GM23248 (cell line): ENCODE measurements around the gene TDRD12. TPM values are rescaled to one million over a fixed set of nuclear protein-coding genes. Genes with fewer than 3 reads are reported as not detected.
"Not testable (repeated sequence)": the region's sequence is repeated elsewhere in the genome, so short reads cannot be mapped to it uniquely, and the experiment has no call there.

Experiments
- DNase-seq: peaks from one replicate; pipeline ENCODE4 v3.0.0-alpha.2; 2015
- H2AFZ ChIP-seq: fragments of 200-600 bp; sonication (generic); 2 replicates; pipeline ENCODE4 v1.6.1; 2016; ENCODE audit warnings: antibody characterized with exemption
- H3F3A ChIP-seq: fragments of 200-600 bp; sonication (generic); 2 replicates; pipeline ENCODE4 v1.6.1; 2016; ENCODE audit warnings: mild to moderate bottlenecking, antibody characterized with exemption, mixed run types; ENCODE audit not compliant: insufficient read depth
- H3K27ac ChIP-seq: fragments of 200-600 bp; sonication (generic); 2 replicates; pipeline ENCODE4 v1.5.1; 2016; ENCODE audit warnings: mild to moderate bottlenecking
- H3K27me3 ChIP-seq: fragments of 200-600 bp; sonication (generic); replicated peaks from 2 replicates; pipeline ENCODE4 v1.6.1; 2016; ENCODE audit warnings: mild to moderate bottlenecking; ENCODE audit not compliant: insufficient read depth
- H3K36me3 ChIP-seq: fragments of 200-600 bp; sonication (generic); 2 replicates; pipeline ENCODE4 v1.6.1; 2016; ENCODE audit warnings: low read depth, mild to moderate bottlenecking
- H3K4me1 ChIP-seq: fragments of 200-600 bp; sonication (generic); 2 replicates; pipeline ENCODE4 v1.6.1; 2016; ENCODE audit warnings: mild to moderate bottlenecking; ENCODE audit not compliant: insufficient read depth
- H3K4me2 ChIP-seq: fragments of 200-600 bp; sonication (generic); one replicate; pipeline ENCODE4 v1.6.1; 2016; ENCODE audit warnings: mild to moderate bottlenecking; ENCODE audit not compliant: unreplicated experiment
- H3K4me3 ChIP-seq: fragments of 200-600 bp; sonication (generic); 2 replicates; pipeline ENCODE4 v1.5.1; 2016; ENCODE audit warnings: mild to moderate bottlenecking
- H3K79me2 ChIP-seq: fragments of 200-600 bp; sonication (generic); 2 replicates; pipeline ENCODE4 v1.6.1; 2016; ENCODE audit warnings: mild to moderate bottlenecking; ENCODE audit not compliant: insufficient read depth
- H3K9ac ChIP-seq: fragments of 200-600 bp; sonication (generic); 2 replicates; pipeline ENCODE4 v1.6.1; 2016; ENCODE audit warnings: mild to moderate bottlenecking
- H3K9me2 ChIP-seq: fragments of 200-600 bp; sonication (generic); 2 replicates; pipeline ENCODE4 v1.6.1; 2016; ENCODE audit warnings: mixed run types, mild to moderate bottlenecking, moderate library complexity; ENCODE audit not compliant: insufficient read depth
- H3K9me3 ChIP-seq: fragments of 200-600 bp; sonication (generic); one replicate; pipeline ENCODE4 v1.6.1; 2017; ENCODE audit warnings: low read depth
- H4K20me1 ChIP-seq: fragments of 200-600 bp; sonication (generic); 2 replicates; pipeline ENCODE4 v1.6.0; 2016; ENCODE audit not compliant: insufficient read depth
- EZH2 ChIP-seq: fragments of 200-600 bp; sonication (generic); IDR thresholded peaks from 2 replicates; pipeline ENCODE4 v1.6.1; 2018; ENCODE audit warnings: antibody characterized with exemption, mild to moderate bottlenecking; ENCODE audit not compliant: insufficient read depth, poor library complexity, severe bottlenecking
- EZH2phosphoT487 ChIP-seq: fragments of 200-600 bp; sonication (generic); IDR thresholded peaks from 2 replicates; pipeline ENCODE4 v1.6.1; 2018; ENCODE audit warnings: antibody characterized with exemption, moderate library complexity, mild to moderate bottlenecking, low read depth; ENCODE audit not compliant: insufficient read depth
- WGBS, 2 experiments: methylation state at CpG; one replicate each; pipeline ENCODE4 v1.1.6; 2015 to 2017; ENCODE audit warnings: low lambda C conversion rate in 2 of 2, low coverage in 1 of 2; ENCODE audit errors: missing lambda C conversion rate in 2 of 2; 5-methylcytosine and 5-hydroxymethylcytosine counted together
- in situ Hi-C: fragments of 300-500 bp; cut with MboI; formaldehyde crosslinking; loops from 2 replicates; pipeline ENCODE4 v1.15.0; 2020
- polyA plus RNA-seq: library from polyadenylated mRNA; unstranded; fragments of >200 nt; fragmentation: Nextera tagmentation; extraction: Ambion mirVana; gene quantifications from 2 replicates; pipeline ENCODE4 v1.2.1, GENCODE V29; 2016
- total RNA-seq: library from RNA; depleted of rRNA; stranded (reverse); fragments of >200 nt; shearing (Covaris generic); gene quantifications from 2 replicates; pipeline ENCODE4 v1.2.3, GENCODE V29; 2014

The TDRD12 gene
- total and polyA plus RNA-seq, 2 experiments from 2014 or later: 0.09 to 0.22 TPM

GRCh38 chr19:32842061-32842460, 122.5 kb downstream of the TDRD12 start:
- H3K4me1 ChIP-seq: no peaks in the 10 kb centered on the region
- no peaks in the 10 kb centered on the region for H3K9me2 ChIP-seq
- no peak overlapping the region for H2AFZ ChIP-seq
- no peak overlapping the region for H3K4me3 ChIP-seq
- no peaks in the 10 kb centered on the region for H3K79me2 ChIP-seq
- H3K9me3 ChIP-seq: no peaks in the 10 kb centered on the region
- no peak overlapping the region for H3K4me2 ChIP-seq
- in situ Hi-C loops: no loop called here
- no peaks in the 10 kb centered on the region for H4K20me1 ChIP-seq
- no peaks in the 10 kb centered on the region for H3F3A ChIP-seq
- no peak overlapping the region for H3K27ac ChIP-seq
- WGBS, 2 experiments: 41 to 45% methylated on average over 8 of the region's 8 CpGs
- H3K9ac ChIP-seq: no peak overlapping the region
- TF ChIP-seq EZH2phosphoT487 (no peak), EZH2 (no peak)
- DNase-seq: no peak
- H3K36me3 ChIP-seq: no peaks in the 10 kb centered on the region
- H3K27me3 ChIP-seq: no peaks in the 10 kb centered on the region

GRCh38 chr19:32843716-32844245, 124.2 kb downstream of the TDRD12 start:
- Histone ChIP-seq H3K79me2 (no peaks in the 10 kb centered on the region), H2AFZ (no peak overlapping the region), H3K9me3 (no peaks in the 10 kb centered on the region), H4K20me1 (no peaks in the 10 kb centered on the region), H3K4me2 (no peak overlapping the region), H3K4me3 (no peak overlapping the region), H3F3A (no peaks in the 10 kb centered on the region), H3K36me3 (no peaks in the 10 kb centered on the region), H3K4me1 (no peaks in the 10 kb centered on the region), H3K9me2 (no peaks in the 10 kb centered on the region), H3K27ac (no peak overlapping the region), H3K27me3 (no peaks in the 10 kb centered on the region), H3K9ac (no peak overlapping the region)
- TF ChIP-seq EZH2phosphoT487 (no peak), EZH2 (no peak)
- no peak for DNase-seq
- 70 to 77% methylated on average over 19 of the region's 19 CpGs for WGBS, 2 experiments
- in situ Hi-C loops: no loop called here

DNA sequence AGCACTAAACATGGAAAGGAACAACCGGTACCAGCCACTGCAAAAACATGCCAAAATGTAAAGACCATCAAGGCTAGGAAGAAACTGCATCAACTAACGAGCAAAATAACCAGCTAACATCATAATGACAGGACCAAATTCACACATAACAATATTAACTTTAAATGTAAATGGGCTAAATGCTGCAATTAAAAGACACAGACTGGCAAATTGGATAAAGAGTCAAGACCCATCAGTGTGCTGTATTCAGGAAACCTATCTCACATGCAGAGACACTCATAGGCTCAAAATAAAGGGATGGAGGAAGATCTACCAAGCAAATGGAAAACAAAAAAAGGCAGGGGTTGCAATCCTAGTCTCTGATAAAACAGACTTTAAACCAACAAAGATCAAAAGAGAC, 128.5 kb downstream of the TDRD12 start:
- H3K9ac ChIP-seq, H3F3A ChIP-seq, H3K36me3 ChIP-seq, H3K4me3 ChIP-seq, H3K4me1 ChIP-seq, H3K27ac ChIP-seq, H3K9me3 ChIP-seq, H2AFZ ChIP-seq, H4K20me1 ChIP-seq, H3K27me3 ChIP-seq, H3K79me2 ChIP-seq, H3K4me2 ChIP-seq, H3K9me2 ChIP-seq, DNase-seq, in situ Hi-C loops: not testable (repeated sequence)
- 0 to 25% methylated on average over 1 of the region's 2 CpGs for WGBS, 2 experiments

- H2AFZ ChIP-seq: no peak overlapping the region
- no peak overlapping the region for H3K4me3 ChIP-seq
- H3F3A ChIP-seq: no peaks in the 10 kb centered on the region
- H3K4me2 ChIP-seq: no peak overlapping the region
- TF ChIP-seq EZH2phosphoT487 (no peak), EZH2 (no peak)
- H3K4me1 ChIP-seq: no peaks in the 10 kb centered on the region
- no peaks in the 10 kb centered on the region for H4K20me1 ChIP-seq
- H3K9ac ChIP-seq: no peak overlapping the region
- no peaks in the 10 kb centered on the region for H3K36me3 ChIP-seq
- 69 to 76% methylated on average over 6 of the region's 6 CpGs for WGBS, 2 experiments
- no peak overlapping the region for H3K27ac ChIP-seq
- no peak for DNase-seq
- in situ Hi-C loops: no loop called here
- H3K9me3 ChIP-seq: no peaks in the 10 kb centered on the region
- no peaks in the 10 kb centered on the region for H3K79me2 ChIP-seq
- no peaks in the 10 kb centered on the region for H3K9me2 ChIP-seq
- H3K27me3 ChIP-seq: no peaks in the 10 kb centered on the region
Observed at GRCh38 chr19:32852216-32852615, 132.6 kb downstream of the TDRD12 start.

- H3F3A ChIP-seq, H3K9me3 ChIP-seq, H3K9me2 ChIP-seq, H3K27ac ChIP-seq, H3K9ac ChIP-seq, H3K4me3 ChIP-seq, H4K20me1 ChIP-seq, in situ Hi-C loops, H2AFZ ChIP-seq, H3K4me2 ChIP-seq, H3K4me1 ChIP-seq, DNase-seq, H3K36me3 ChIP-seq, H3K27me3 ChIP-seq, H3K79me2 ChIP-seq: not testable (repeated sequence)
- WGBS, 2 experiments: 76 to 79% methylated on average over 7 of the region's 7 CpGs
Observed at GRCh38 chr19:32856818-32857217, 137.3 kb downstream of the TDRD12 start.
